Measurements from ENCODE around the gene APOD.

GRCh38 chr3:195539479-195539878 is 44.3 kb downstream of the APOD start:
- TF ChIP-seq GATA2 (IDR thresholded peaks at IDR 0.05; ENCODE audit: low read depth, low read length) (no peak), GATA3 (IDR thresholded peaks at IDR 0.05; ENCODE audit: low read depth, low read length) (no peak)

All from SH-SY5Y (cell line).